GM20431 (cell line): ENCODE results near the gene EFHC1.

Experiments used
- in situ Hi-C: fragments of 300-500 bp; cut with MseI, MboI; formaldehyde crosslinking; loops from one replicate; pipeline ENCODE4 v1.15.0; 2020; ENCODE audit warnings: low sequenced_read_pairs; ENCODE audit not compliant: unreplicated experiment

The EFHC1 gene

GRCh38 chr6:52512199-52512598, 92.1 kb downstream of the EFHC1 start:
- in situ Hi-C loops = no loop called here

- in situ Hi-C loops = no loop called here
Observed at GRCh38 chr6:52513464-52513863, 93.3 kb downstream of the EFHC1 start.

- in situ Hi-C loops = no loop called here
Observed at GRCh38 chr6:52513896-52514295, 93.8 kb downstream of the EFHC1 start.

- in situ Hi-C loops = no loop called here
Observed at GRCh38 chr6:52514514-52514913, 94.4 kb downstream of the EFHC1 start.

GRCh38 chr6:52515219-52515960, 95.2 kb downstream of the EFHC1 start:
- in situ Hi-C loops = no loop called here

- in situ Hi-C loops = no loop called here
Observed at GRCh38 chr6:52516269-52516668, 96.1 kb downstream of the EFHC1 start.

GRCh38 chr6:52516943-52517342, 96.8 kb downstream of the EFHC1 start:
- in situ Hi-C loops = no loop called here

- in situ Hi-C loops = no loop called here
Observed at GRCh38 chr6:52517502-52518278, 97.5 kb downstream of the EFHC1 start.

- in situ Hi-C loops = no loop called here
Observed at GRCh38 chr6:52518279-52518945, 98.3 kb downstream of the EFHC1 start.

- in situ Hi-C loops = no loop called here
Observed at GRCh38 chr6:52519618-52520017, 99.5 kb downstream of the EFHC1 start.

GRCh38 chr6:52522151-52522626, 102.0 kb downstream of the EFHC1 start:
- in situ Hi-C loops = no loop called here

- in situ Hi-C loops = no loop called here
Observed at GRCh38 chr6:52522655-52523054, 102.5 kb downstream of the EFHC1 start.

- in situ Hi-C loops = no loop called here
Observed at GRCh38 chr6:52523378-52524142, 103.4 kb downstream of the EFHC1 start.

- in situ Hi-C loops = no loop called here
Observed at GRCh38 chr6:52524918-52525317, 104.8 kb downstream of the EFHC1 start.

GRCh38 chr6:52526634-52527033, 106.5 kb downstream of the EFHC1 start:
- in situ Hi-C loops = no loop called here

GRCh38 chr6:52527436-52527835, 107.3 kb downstream of the EFHC1 start:
- in situ Hi-C loops = no loop called here

- in situ Hi-C loops = no loop called here
Observed at GRCh38 chr6:52529311-52529710, 109.2 kb downstream of the EFHC1 start.

- in situ Hi-C loops = no loop called here
Observed at GRCh38 chr6:52530351-52530750, 110.2 kb downstream of the EFHC1 start.

- in situ Hi-C loops = no loop called here
Observed at GRCh38 chr6:52531396-52531795, 111.3 kb downstream of the EFHC1 start.

GRCh38 chr6:52531834-52532233, 111.7 kb downstream of the EFHC1 start:
- in situ Hi-C loops = no loop called here
